ENCODE results near the gene SEC14L2. TPM values are rescaled to one million over a fixed set of nuclear protein-coding genes. Genes with fewer than 3 reads are reported as not detected.

Gene SEC14L2
- total RNA-seq, 1 donor from 2014 or later: 1.2 TPM

DNA sequence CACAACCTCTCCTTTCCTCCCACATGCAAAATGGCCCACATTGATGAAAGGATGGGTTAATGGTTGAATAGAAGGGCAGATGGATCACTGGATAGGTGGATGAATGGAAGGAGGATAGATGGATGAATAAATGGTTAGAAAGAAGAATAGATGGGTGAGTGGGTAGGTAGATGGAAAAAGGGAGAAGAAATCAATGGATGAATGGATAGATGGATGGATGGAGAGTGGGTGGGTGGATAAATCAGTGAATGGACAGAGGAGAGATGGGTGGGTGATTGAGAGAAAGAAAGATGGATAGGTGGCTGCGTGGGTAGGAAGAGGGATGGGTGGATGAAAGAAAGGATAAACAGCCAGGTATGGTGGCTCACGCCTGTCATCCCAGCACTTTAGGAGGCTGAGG, 73.8 kb downstream of the SEC14L2 start:
- no peaks in the 10 kb centered on the region for H3K4me1 ChIP-seq
- no peaks in the 10 kb centered on the region for H3K9me3 ChIP-seq (replicated peaks)
- H3K36me3 ChIP-seq: no peaks in the 10 kb centered on the region
- no peak overlapping the region for H3K4me3 ChIP-seq
- no peak for DNase-seq
- no peak for TF ChIP-seq CTCF (IDR thresholded peaks at IDR 0.05; ENCODE audit: borderline replicate concordance)
- H3K27ac ChIP-seq (replicated peaks): no peak overlapping the region
- peaks cover 71% of the 10 kb centered on the region for H3K27me3 ChIP-seq (ENCODE audit: low read depth)
- intact Hi-C loops (cut with micrococcal nuclease): no loop called here

DNA sequence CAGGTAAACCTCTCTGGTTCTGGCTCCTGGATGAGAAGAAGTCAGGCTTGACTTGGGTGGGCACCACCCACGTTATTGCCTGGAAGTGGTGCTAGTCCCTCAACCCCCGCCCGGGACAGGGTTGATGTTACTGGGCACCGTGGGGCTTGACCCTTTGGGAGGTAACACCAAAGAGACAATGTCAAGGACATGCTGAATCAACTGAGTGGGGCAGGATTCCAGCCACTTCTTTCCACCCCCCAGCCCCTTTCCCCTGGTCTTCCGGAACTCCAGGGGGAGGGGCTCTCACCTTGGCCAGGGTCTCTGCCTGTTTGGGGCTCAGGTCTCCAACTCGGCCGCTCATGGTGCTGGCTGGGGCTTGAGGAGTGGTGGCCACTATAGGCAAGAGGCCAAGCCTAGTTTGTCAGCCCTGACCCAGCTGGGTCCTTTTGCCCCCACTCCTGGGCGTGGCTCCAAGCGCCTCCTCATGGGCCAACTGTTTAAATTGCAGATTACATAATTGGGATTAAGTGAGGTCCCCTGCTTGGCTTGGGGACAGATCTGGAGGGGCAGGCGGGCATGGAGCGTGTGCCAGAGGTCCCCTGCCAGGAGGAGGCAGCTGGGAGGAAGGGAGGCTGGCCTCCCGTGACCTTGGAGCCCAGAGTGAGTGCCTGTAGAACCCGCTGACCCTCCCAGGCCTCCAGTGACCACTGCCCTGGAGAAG, 74.9 kb downstream of the SEC14L2 start, which contains the start of gene SEC14L3:
SEC14L3 (minus strand) TSS at position 402 of the 703 bp plus-strand sequence; CDS start at position 343, 59 bp downstream.
- H3K27ac ChIP-seq (replicated peaks): no peak within 1 kb of the TSS
- TF ChIP-seq CTCF (IDR thresholded peaks at IDR 0.05; ENCODE audit: borderline replicate concordance): no peak
- no peak for DNase-seq
- H3K36me3 ChIP-seq: no peaks in the 10 kb centered on the region
- H3K27me3 ChIP-seq (ENCODE audit: low read depth): peaks cover 78% of the 10 kb centered on the region
- H3K9me3 ChIP-seq (replicated peaks): no peaks in the 10 kb centered on the region
- H3K4me3 ChIP-seq: no peak within 1 kb of the TSS
- no peaks in the 10 kb centered on the region for H3K4me1 ChIP-seq
- intact Hi-C loops (cut with micrococcal nuclease): no loop called here

- intact Hi-C loops (cut with micrococcal nuclease): no loop called here
- Histone ChIP-seq H3K9me3 (replicated peaks) (no peaks in the 10 kb centered on the region), H3K27me3 (ENCODE audit: low read depth) (peaks cover 90% of the 10 kb centered on the region)
Measured at GRCh38 chr22:30472994-30473720, 76.3 kb downstream of the SEC14L2 start.

GRCh38 chr22:30474121-30474520, 77.3 kb downstream of the SEC14L2 start:
- TF ChIP-seq CTCF (IDR thresholded peaks at IDR 0.05; ENCODE audit: borderline replicate concordance): no peak
- intact Hi-C loops (cut with micrococcal nuclease): no loop called here
- H3K4me3 ChIP-seq: no peak overlapping the region
- H3K27me3 ChIP-seq (ENCODE audit: low read depth): peaks cover 81% of the 10 kb centered on the region
- no peak overlapping the region for H3K27ac ChIP-seq (replicated peaks)
- H3K36me3 ChIP-seq: no peaks in the 10 kb centered on the region
- H3K4me1 ChIP-seq: no peaks in the 10 kb centered on the region
- no peak for DNase-seq
- no peaks in the 10 kb centered on the region for H3K9me3 ChIP-seq (replicated peaks)

More at GRCh38 chr22:30472994-30473720, 76.3 kb downstream of the SEC14L2 start:
- no peaks in the 10 kb centered on the region for H3K36me3 ChIP-seq
- H3K4me1 ChIP-seq: no peaks in the 10 kb centered on the region
- no peak overlapping the region for H3K4me3 ChIP-seq
- no peak overlapping the region for H3K27ac ChIP-seq (replicated peaks)
- TF ChIP-seq CTCF (IDR thresholded peaks at IDR 0.05; ENCODE audit: borderline replicate concordance): no peak
- no peak for DNase-seq

Other genes starting within 250 kb of the SEC14L2 start
- gene LIF, start 150.3 kb upstream of the SEC14L2 start, total RNA-seq: 0.16 TPM
- gene OSM, start 130.2 kb upstream of the SEC14L2 start, total RNA-seq: not detected
- 6.5 TPM for gene CASTOR1, start 107.5 kb upstream of the SEC14L2 start, total RNA-seq
- gene TBC1D10A, start 70.1 kb upstream of the SEC14L2 start, total RNA-seq: 5.8 TPM
- 89.2 TPM for gene SF3A1, start 40.1 kb upstream of the SEC14L2 start, total RNA-seq
- gene CCDC157, start 40.0 kb upstream of the SEC14L2 start, total RNA-seq: 0.58 TPM
- gene RNF215, start 9.6 kb upstream of the SEC14L2 start, total RNA-seq: 4.9 TPM
- gene MTFP1, start 28.8 kb downstream of the SEC14L2 start, total RNA-seq: 19.7 TPM
- not detected for gene SEC14L3, start 75.0 kb downstream of the SEC14L2 start, total RNA-seq
- 0.11 TPM for gene SEC14L4, start 108.7 kb downstream of the SEC14L2 start, total RNA-seq
- gene SEC14L6, start 149.7 kb downstream of the SEC14L2 start, total RNA-seq: not detected
- 0.16 TPM for gene GAL3ST1, start 177.6 kb downstream of the SEC14L2 start, total RNA-seq
- gene PES1, start 194.9 kb downstream of the SEC14L2 start, total RNA-seq: 23.1 TPM
- gene TCN2, start 210.2 kb downstream of the SEC14L2 start, total RNA-seq: 14.1 TPM
- gene SLC35E4, start 238.8 kb downstream of the SEC14L2 start, total RNA-seq: 3.8 TPM

Measured in left ventricle myocardium inferior (tissue), 1 donor.